ENCODE results near the gene TXNDC2. TPM values are rescaled to one million over a fixed set of nuclear protein-coding genes. Genes with fewer than 3 reads are reported as not detected.

Gene TXNDC2
- total and polyA plus RNA-seq, 2 of the 4 experiments (the other 2 are of a cell fraction) = 0.18 TPM; not detected in 1

DNA sequence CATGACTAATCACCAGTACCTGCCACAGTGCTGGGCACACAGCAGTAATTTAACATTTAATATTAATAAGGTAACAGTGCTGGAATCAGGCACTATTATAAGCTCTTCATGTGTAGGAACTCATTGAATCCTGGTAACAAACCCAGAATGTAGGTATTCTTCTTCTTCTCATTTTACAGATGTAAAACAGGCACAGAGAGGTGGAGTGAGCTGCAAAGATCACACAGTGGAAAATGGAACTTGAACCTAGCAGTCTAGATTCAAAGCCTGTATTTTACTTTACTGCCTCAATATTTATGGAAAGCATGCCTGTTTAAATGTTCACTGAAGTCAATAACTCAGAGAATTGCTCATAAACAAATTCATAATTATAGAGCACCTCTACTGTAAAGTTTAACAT is 24.3 kb downstream of the TXNDC2 start:
- ATAC-seq (ENCODE audit: low read depth) (no peak), DNase-seq (no peak)
- Histone ChIP-seq H3K36me3 (ENCODE audit: control insufficient read depth, insufficient read depth, low read length) (no peaks in the 10 kb centered on the region), H3K9me1 (ENCODE audit: insufficient read depth, low read length) (no peaks in the 10 kb centered on the region), H3K79me1 (ENCODE audit: low read depth in 1 of 2, low read length in 2 of 2) (0 out of 4 replicates have a peak, but pooled peaks cover 0 to 8% of the 10 kb centered on the region in 2 experiments), H2BK15ac (ENCODE audit: low read depth, low read length) (no peak overlapping the region), H4K8ac (ENCODE audit: low read depth in 2 of 2, low read length in 2 of 2) (no peak overlapping the region), H3K23ac (ENCODE audit: low read depth, low read length) (no peak overlapping the region), H2AK9ac (replicated peaks; ENCODE audit: low read depth, low read length, poor library complexity) (no peak overlapping the region), H3K4me3 (ENCODE audit: insufficient read depth, low read depth, low read length) (no peak overlapping the region), H2BK5ac (ENCODE audit: low read depth, low read length, poor library complexity, severe bottlenecking) (no peak overlapping the region), H3K27ac (ENCODE audit: insufficient read depth, low read length) (no peak overlapping the region), H3K4ac (ENCODE audit: low read depth, low read length) (no peak overlapping the region), H3K4me2 (ENCODE audit: low read depth, low read length) (no peak overlapping the region), H3K9ac (ENCODE audit: low read depth, low read length) (no peak overlapping the region), H2BK120ac (ENCODE audit: low read depth, low read length) (no peak overlapping the region), H3K14ac (replicated peaks; ENCODE audit: low read depth, low read length) (no peak overlapping the region), H4K91ac (ENCODE audit: insufficient read depth, low read depth, low read length) (no peak overlapping the region), H3K4me1 (ENCODE audit: control insufficient read depth, insufficient read depth, low read length) (no peaks in the 10 kb centered on the region), H3K27me3 (ENCODE audit: control insufficient read depth, insufficient read depth, low read length) (no peaks in the 10 kb centered on the region), H3K18ac (ENCODE audit: low read depth, low read length) (no peak overlapping the region), H4K5ac (ENCODE audit: low read depth, low read length) (no peak overlapping the region), H3K56ac (ENCODE audit: extremely low read depth, insufficient read depth, low read length) (no peak overlapping the region), H2AFZ (replicated peaks; ENCODE audit: low read length, poor library complexity) (no peak overlapping the region), H2AK5ac (ENCODE audit: low read depth, low read length) (no peak overlapping the region), H3K9me3 (ENCODE audit: control insufficient read depth, insufficient read depth, low read length) (no peaks in the 10 kb centered on the region), H2BK20ac (ENCODE audit: low read depth, low read length) (no peak overlapping the region), H4K20me1 (ENCODE audit: insufficient read depth, low read length) (peaks cover 6% of the 10 kb centered on the region)
- dilution Hi-C loops (cut with HindIII; ENCODE audit: low sequenced_read_pairs, unreplicated experiment) (no loop called here), intact Hi-C loops (cut with micrococcal nuclease) (loop anchor here (10.0 kb wide), 1 partner anchor 335 kb away; no protein-coding TSS in a partner anchor), in situ Hi-C loops (cut with MboI; ENCODE audit: low sequenced_read_pairs) (no loop called here)
- TF ChIP-seq BHLHE40 (IDR thresholded peaks at IDR 0.05; ENCODE audit: low read depth, low read length) = no peak
- TF ChIP-seq, protein P1, sequence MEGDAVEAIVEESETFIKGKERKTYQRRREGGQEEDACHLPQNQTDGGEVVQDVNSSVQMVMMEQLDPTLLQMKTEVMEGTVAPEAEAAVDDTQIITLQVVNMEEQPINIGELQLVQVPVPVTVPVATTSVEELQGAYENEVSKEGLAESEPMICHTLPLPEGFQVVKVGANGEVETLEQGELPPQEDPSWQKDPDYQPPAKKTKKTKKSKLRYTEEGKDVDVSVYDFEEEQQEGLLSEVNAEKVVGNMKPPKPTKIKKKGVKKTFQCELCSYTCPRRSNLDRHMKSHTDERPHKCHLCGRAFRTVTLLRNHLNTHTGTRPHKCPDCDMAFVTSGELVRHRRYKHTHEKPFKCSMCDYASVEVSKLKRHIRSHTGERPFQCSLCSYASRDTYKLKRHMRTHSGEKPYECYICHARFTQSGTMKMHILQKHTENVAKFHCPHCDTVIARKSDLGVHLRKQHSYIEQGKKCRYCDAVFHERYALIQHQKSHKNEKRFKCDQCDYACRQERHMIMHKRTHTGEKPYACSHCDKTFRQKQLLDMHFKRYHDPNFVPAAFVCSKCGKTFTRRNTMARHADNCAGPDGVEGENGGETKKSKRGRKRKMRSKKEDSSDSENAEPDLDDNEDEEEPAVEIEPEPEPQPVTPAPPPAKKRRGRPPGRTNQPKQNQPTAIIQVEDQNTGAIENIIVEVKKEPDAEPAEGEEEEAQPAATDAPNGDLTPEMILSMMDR (conservative IDR thresholded peaks at IDR 0.05; ENCODE audit: low read depth, low read length) = no peak
- CTCF ChIA-PET = interaction anchor here (0.6 kb wide), 1 partner anchor 21 kb away, joined by 4 read pairs; no protein-coding TSS in a partner anchor
- POLR2A ChIA-PET (ENCODE audit: unreplicated experiment) = no interaction called here
- no TSS peak for BruUV-seq (replicated peaks)
